ENCODE results near the gene HS3ST5. TPM values are rescaled to one million over a fixed set of nuclear protein-coding genes. Genes with fewer than 3 reads are reported as not detected.

HS3ST5 gene
- total and polyA plus RNA-seq, 2 donors from 2014 or later: 0.09 TPM; not detected in 1

- Histone ChIP-seq H3K9me3 (ENCODE audit: control insufficient read depth in 2 of 3, insufficient read depth in 1 of 3, low read length in 3 of 3) (no peaks in the 10 kb centered on the region), H3K27me3 (ENCODE audit: control insufficient read depth, insufficient read depth, low read length) (no peaks in the 10 kb centered on the region), H3K36me3 (ENCODE audit: control insufficient read depth in 2 of 3, insufficient read depth in 3 of 3, low read length in 3 of 3) (no peaks in the 10 kb centered on the region), H3K4me1 (ENCODE audit: control insufficient read depth in 2 of 3, insufficient read depth in 2 of 3, low read depth in 1 of 3, low read length in 3 of 3) (no peaks in the 10 kb centered on the region), H3K4me3 (ENCODE audit: low read length in 3 of 3) (no peak overlapping the region), H3K9ac (ENCODE audit: low read length in 3 of 3) (no peak overlapping the region), H3K27ac (ENCODE audit: low read depth in 2 of 2, low read length in 2 of 2) (no peak overlapping the region)
- FAIRE-seq (no peak), DNase-seq (no peak)
- intact Hi-C loops (cut with DNase I): no loop called here
- TF ChIP-seq CTCF (IDR thresholded peaks at IDR 0.05; ENCODE audit: borderline replicate concordance, extremely low read depth, insufficient read depth): no peak
Observed at GRCh38 chr6:114131945-114132344, 210.9 kb downstream of the HS3ST5 start.

GRCh38 chr6:114125576-114125975 lies 217.2 kb downstream of the HS3ST5 start:
- intact Hi-C loops (cut with DNase I): no loop called here
- Histone ChIP-seq H3K36me3 (ENCODE audit: control insufficient read depth in 2 of 3, insufficient read depth in 3 of 3, low read length in 3 of 3) (no peaks in the 10 kb centered on the region), H3K27ac (ENCODE audit: low read depth in 2 of 2, low read length in 2 of 2) (no peak overlapping the region), H3K4me1 (ENCODE audit: control insufficient read depth in 2 of 3, insufficient read depth in 2 of 3, low read depth in 1 of 3, low read length in 3 of 3) (no peaks in the 10 kb centered on the region), H3K9me3 (ENCODE audit: control insufficient read depth in 2 of 3, insufficient read depth in 1 of 3, low read length in 3 of 3) (no peaks in the 10 kb centered on the region), H3K4me3 (ENCODE audit: low read length in 3 of 3) (no peak overlapping the region), H3K27me3 (ENCODE audit: control insufficient read depth, insufficient read depth, low read length) (no peaks in the 10 kb centered on the region), H3K9ac (ENCODE audit: low read length in 3 of 3) (no peak overlapping the region)
- no peak for FAIRE-seq
- DNase-seq: no peak
- no peak for TF ChIP-seq CTCF (IDR thresholded peaks at IDR 0.05; ENCODE audit: borderline replicate concordance, extremely low read depth, insufficient read depth)

- Histone ChIP-seq H3K9me3 (ENCODE audit: control insufficient read depth in 2 of 3, insufficient read depth in 1 of 3, low read length in 3 of 3) (no peaks in the 10 kb centered on the region), H3K4me1 (ENCODE audit: control insufficient read depth in 2 of 3, insufficient read depth in 2 of 3, low read depth in 1 of 3, low read length in 3 of 3) (no peaks in the 10 kb centered on the region), H3K9ac (ENCODE audit: low read length in 3 of 3) (no peak overlapping the region), H3K27me3 (ENCODE audit: control insufficient read depth, insufficient read depth, low read length) (no peaks in the 10 kb centered on the region), H3K4me3 (ENCODE audit: low read length in 3 of 3) (no peak overlapping the region), H3K36me3 (ENCODE audit: control insufficient read depth in 2 of 3, insufficient read depth in 3 of 3, low read length in 3 of 3) (no peaks in the 10 kb centered on the region), H3K27ac (ENCODE audit: low read depth in 2 of 2, low read length in 2 of 2) (no peak overlapping the region)
- intact Hi-C loops (cut with DNase I): no loop called here
- DNase-seq: no peak
- FAIRE-seq: no peak
- TF ChIP-seq CTCF (IDR thresholded peaks at IDR 0.05; ENCODE audit: borderline replicate concordance, extremely low read depth, insufficient read depth): no peak
Observed at GRCh38 chr6:114121913-114122662, 220.7 kb downstream of the HS3ST5 start.
